Mesenchymal stem cell (in vitro differentiated cells and primary cell): ENCODE results near the gene STK17A.

Experiments used
- DNase-seq: peaks from one replicate; pipeline ENCODE4 v3.0.0-alpha.2; 2013
- H2AFZ ChIP-seq: one replicate; pipeline ENCODE4 v1.6.1; 2013; ENCODE audit warnings: low read depth, mild to moderate bottlenecking, control low read depth, inconsistent platforms, low read length, moderate library complexity
- H2AK5ac ChIP-seq: 2 replicates; pipeline ENCODE4 v1.6.1; 2013; ENCODE audit warnings: low read length, moderate library complexity, mild to moderate bottlenecking, inconsistent platforms; ENCODE audit not compliant: severe bottlenecking
- H2BK120ac ChIP-seq: one replicate; pipeline ENCODE4 v1.6.1; 2013; ENCODE audit warnings: low read depth, mild to moderate bottlenecking, inconsistent platforms, low read length, moderate library complexity
- H2BK12ac ChIP-seq, 2 experiments: one replicate each; pipeline ENCODE4 v1.6.1; 2013; ENCODE audit warnings: inconsistent platforms in 2 of 2, low read length in 2 of 2, mild to moderate bottlenecking in 2 of 2, moderate library complexity in 2 of 2, control low read depth in 1 of 2
- H2BK15ac ChIP-seq: one replicate; pipeline ENCODE4 v1.6.1; 2013; ENCODE audit warnings: mild to moderate bottlenecking, low read depth, inconsistent platforms; ENCODE audit not compliant: poor library complexity, severe bottlenecking
- H2BK5ac ChIP-seq: 2 replicates; pipeline ENCODE4 v1.6.1; 2013; ENCODE audit warnings: low read depth, mild to moderate bottlenecking, low read length, control low read depth, inconsistent platforms; ENCODE audit not compliant: poor library complexity, severe bottlenecking
- H3K14ac ChIP-seq, 2 experiments: one replicate each; pipeline ENCODE4 v1.6.1; 2013; ENCODE audit warnings: inconsistent platforms in 2 of 2, low read length in 2 of 2, control low read depth in 1 of 2, mild to moderate bottlenecking in 1 of 2, moderate library complexity in 1 of 2
- H3K18ac ChIP-seq, 2 experiments: one replicate each; pipeline ENCODE4 v1.6.1; 2013; ENCODE audit warnings: inconsistent platforms in 2 of 2, low read length in 2 of 2, control low read depth in 1 of 2, low read depth in 1 of 2, mild to moderate bottlenecking in 1 of 2
- H3K23ac ChIP-seq, 2 experiments: one replicate each; pipeline ENCODE4 v1.6.1; 2013; ENCODE audit warnings: inconsistent platforms in 2 of 2, low read length in 2 of 2, mild to moderate bottlenecking in 2 of 2, moderate library complexity in 2 of 2, control low read depth in 1 of 2
- H3K27ac ChIP-seq: 2 replicates; pipeline ENCODE4 v1.5.1; 2013; ENCODE audit warnings: mild to moderate bottlenecking, moderate library complexity, low read length, control low read depth, inconsistent platforms; ENCODE audit not compliant: poor library complexity, severe bottlenecking
- H3K27me3 ChIP-seq, 2 experiments: 2 replicates each; pipeline versions ENCODE4 v1.6.1 to v1.7.0; 2013; ENCODE audit warnings: low read length in 2 of 2, mild to moderate bottlenecking in 2 of 2, moderate library complexity in 2 of 2, control low read depth in 1 of 2, inconsistent platforms in 1 of 2; ENCODE audit not compliant: control insufficient read depth in 1 of 2, insufficient read depth in 1 of 2
- H3K36me3 ChIP-seq, 2 experiments: 2 replicates each; pipeline versions ENCODE4 v1.6.1 to v1.7.0; 2013; ENCODE audit warnings: low read length in 2 of 2, control low read depth in 1 of 2, inconsistent platforms in 1 of 2, low read depth in 1 of 2, mild to moderate bottlenecking in 1 of 2; ENCODE audit not compliant: insufficient read depth in 2 of 2, control insufficient read depth in 1 of 2
- H3K4ac ChIP-seq, 2 experiments: one replicate each; pipeline ENCODE4 v1.6.1; 2013; ENCODE audit warnings: inconsistent platforms in 2 of 2, low read length in 2 of 2, mild to moderate bottlenecking in 2 of 2, moderate library complexity in 2 of 2, control low read depth in 1 of 2, low read depth in 1 of 2
- H3K4me1 ChIP-seq: 2 replicates; pipeline ENCODE4 v1.6.1; 2013; ENCODE audit warnings: low read depth, low read length, control low read depth; ENCODE audit not compliant: control insufficient read depth, insufficient read depth
- H3K4me2 ChIP-seq: 2 replicates; pipeline ENCODE4 v1.6.1; 2013; ENCODE audit warnings: low read length, mild to moderate bottlenecking, inconsistent platforms; ENCODE audit not compliant: poor library complexity, severe bottlenecking
- H3K4me3 ChIP-seq, 2 experiments: 2 replicates each; pipeline versions ENCODE4 v1.5.1 to v1.7.0; 2013; ENCODE audit warnings: low read length in 2 of 2, mild to moderate bottlenecking in 2 of 2, control low read depth in 1 of 2, low read depth in 1 of 2; ENCODE audit not compliant: insufficient read depth in 1 of 2
- H3K79me1 ChIP-seq: replicated peaks from 2 replicates; pipeline ENCODE4 v1.6.1; 2013; ENCODE audit warnings: mild to moderate bottlenecking, control low read depth, low read length, inconsistent platforms; ENCODE audit not compliant: poor library complexity, severe bottlenecking
- H3K9ac ChIP-seq: 2 replicates; pipeline ENCODE4 v1.7.0; 2013; ENCODE audit warnings: mild to moderate bottlenecking, low read length, moderate library complexity
- H3K9me3 ChIP-seq: 2 replicates; pipeline ENCODE4 v1.7.0; 2013; ENCODE audit warnings: mild to moderate bottlenecking, low read length; ENCODE audit not compliant: control insufficient read depth
- H4K8ac ChIP-seq: one replicate; pipeline ENCODE4 v1.6.1; 2013; ENCODE audit warnings: inconsistent platforms, mild to moderate bottlenecking, low read length, moderate library complexity
- H4K91ac ChIP-seq: one replicate; pipeline ENCODE4 v1.6.1; 2013; ENCODE audit warnings: mild to moderate bottlenecking, low read length, inconsistent platforms
- WGBS: methylation state at CpG from one replicate; pipeline ENCODE4 v1.1.7; 2013; ENCODE audit warnings: mixed read lengths; 5-methylcytosine and 5-hydroxymethylcytosine counted together

The STK17A gene

GRCh38 chr7:43666938-43667337 is 84.0 kb downstream of the STK17A start:
- Histone ChIP-seq H3K18ac (no peak overlapping the region), H3K14ac (no peak overlapping the region), H2AK5ac (no peak overlapping the region), H2AFZ (no peak overlapping the region), H3K23ac (no peak overlapping the region), H3K4ac (no peak overlapping the region), H4K91ac (no peak overlapping the region), H3K4me1 (peaks cover 6% of the 10 kb centered on the region), H3K27me3 (no peaks in the 10 kb centered on the region), H4K8ac (no peak overlapping the region), H2BK12ac (no peak overlapping the region), H3K9me3 (peaks cover 4% of the 10 kb centered on the region), H2BK120ac (no peak overlapping the region), H2BK15ac (no peak overlapping the region), H3K36me3 (no peaks in the 10 kb centered on the region), H3K27ac (no peak overlapping the region), H3K4me2 (no peak overlapping the region), H3K9ac (peak overlapping the region; percentile 13), H2BK5ac (no peak overlapping the region), H3K4me3 (no peak overlapping the region), H3K79me1 (peaks cover 17% of the 10 kb centered on the region)
- peak; percentile 32 for DNase-seq

- Histone ChIP-seq H3K4me3 (no peak overlapping the region), H3K18ac (no peak overlapping the region), H3K4ac (no peak overlapping the region), H2AFZ (no peak overlapping the region), H3K36me3 (no peaks in the 10 kb centered on the region), H4K91ac (no peak overlapping the region), H2BK5ac (no peak overlapping the region), H3K23ac (no peak overlapping the region), H3K4me1 (peaks cover 6% of the 10 kb centered on the region), H3K27ac (no peak overlapping the region), H3K4me2 (no peak overlapping the region), H3K9ac (no peak overlapping the region), H3K9me3 (peaks cover 4% of the 10 kb centered on the region), H2BK15ac (no peak overlapping the region), H2BK12ac (no peak overlapping the region), H2BK120ac (no peak overlapping the region), H2AK5ac (no peak overlapping the region), H3K14ac (no peak overlapping the region), H3K79me1 (peaks cover 13% of the 10 kb centered on the region), H4K8ac (no peak overlapping the region), H3K27me3 (no peaks in the 10 kb centered on the region)
- DNase-seq = no peak
- 96% methylated on average over 1 of the region's 1 CpG for WGBS
These were observed 85.1 kb downstream of the STK17A start for GRCh38 chr7:43668035-43668434.

- Histone ChIP-seq H3K18ac (peak overlapping the region in 1 of 2 experiments; percentile 0), H3K23ac (no peak overlapping the region), H2BK15ac (no peak overlapping the region), H3K4me3 (no peak overlapping the region), H3K14ac (no peak overlapping the region), H2AK5ac (peak overlapping the region; percentile 33), H3K4me2 (no peak overlapping the region), H3K9ac (no peak overlapping the region), H2BK12ac (peak overlapping the region in 1 of 2 experiments; percentile 0), H3K4ac (peak overlapping the region in 1 of 2 experiments; percentile 7), H4K8ac (no peak overlapping the region), H3K9me3 (peaks cover 4% of the 10 kb centered on the region), H3K79me1 (peaks cover 11% of the 10 kb centered on the region), H4K91ac (no peak overlapping the region), H2AFZ (no peak overlapping the region), H3K27me3 (no peaks in the 10 kb centered on the region), H2BK5ac (no peak overlapping the region), H3K4me1 (peaks cover 6% of the 10 kb centered on the region), H3K27ac (peak overlapping the region; percentile 67), H3K36me3 (no peaks in the 10 kb centered on the region), H2BK120ac (no peak overlapping the region)
- peak; percentile 27 for DNase-seq
- 75% methylated on average over 14 of the region's 15 CpGs for WGBS
These were observed 86.6 kb downstream of the STK17A start for GRCh38 chr7:43669286-43670081.

- no peak overlapping the region for H3K4ac ChIP-seq
- H2BK5ac ChIP-seq = no peak overlapping the region
- no peak overlapping the region for H2AFZ ChIP-seq
- H3K4me3 ChIP-seq = peak overlapping the region in 1 of 2 experiments; percentile 1
- H2BK15ac ChIP-seq = no peak overlapping the region
- H3K4me2 ChIP-seq = no peak overlapping the region
- no peak overlapping the region for H2BK12ac ChIP-seq
- 99% methylated on average over 4 of the region's 4 CpGs for WGBS
- no peak overlapping the region for H3K27ac ChIP-seq
- no peak overlapping the region for H4K8ac ChIP-seq
- no peaks in the 10 kb centered on the region for H3K36me3 ChIP-seq
- H3K4me1 ChIP-seq = peaks cover 6% of the 10 kb centered on the region
- H3K9me3 ChIP-seq = peaks cover 4% of the 10 kb centered on the region
- no peak overlapping the region for H3K14ac ChIP-seq
- no peak overlapping the region for H2BK120ac ChIP-seq
- H3K23ac ChIP-seq = no peak overlapping the region
- peaks cover 7% of the 10 kb centered on the region for H3K79me1 ChIP-seq
- H4K91ac ChIP-seq = no peak overlapping the region
- H3K9ac ChIP-seq = no peak overlapping the region
- peak overlapping the region in 1 of 2 experiments; percentile 21 for H3K18ac ChIP-seq
- H3K27me3 ChIP-seq = no peaks in the 10 kb centered on the region
- peak overlapping the region; percentile 78 for H2AK5ac ChIP-seq
- DNase-seq = no peak
These were observed 88.6 kb downstream of the STK17A start for GRCh38 chr7:43671521-43671920.
